AG04449 (cell line): ENCODE data around the gene NR2E3.

ENCODE experiments used
- CTCF ChIA-PET: fragments of 350-600 bp; formaldehyde crosslinking; extraction: SDS; loops from one replicate; lab custom pipeline; 2021; ENCODE audit warnings: antibody characterized with exemption; lab: Yijun Ruan, JAX
- POLR2A ChIA-PET: fragments of 400-600, 350-600 bp; formaldehyde crosslinking; extraction: SDS; loops from one replicate; lab custom pipeline; 2020; ENCODE audit warnings: antibody characterized with exemption, inconsistent platforms; lab: Yijun Ruan, JAX
- DNase-seq: peaks from one replicate; pipeline ENCODE4 v3.0.0-alpha.2; 2010; ENCODE audit warnings: low read depth, low spot score
- H3K4me3 ChIP-seq: 2 replicates; pipeline ENCODE4 v1.5.1; 2011; ENCODE audit warnings: low read depth, mild to moderate bottlenecking, control low read depth, low read length
- TF ChIP-seq, protein P1 (sequence below): IDR thresholded peaks from one replicate; pipeline ENCODE4 v1.5.1; 2011; ENCODE audit warnings: mild to moderate bottlenecking, moderate library complexity, low read length, control low read depth, inconsistent platforms; ENCODE audit not compliant: insufficient read depth; ENCODE audit errors: missing control alignments

Gene NR2E3

DNA sequence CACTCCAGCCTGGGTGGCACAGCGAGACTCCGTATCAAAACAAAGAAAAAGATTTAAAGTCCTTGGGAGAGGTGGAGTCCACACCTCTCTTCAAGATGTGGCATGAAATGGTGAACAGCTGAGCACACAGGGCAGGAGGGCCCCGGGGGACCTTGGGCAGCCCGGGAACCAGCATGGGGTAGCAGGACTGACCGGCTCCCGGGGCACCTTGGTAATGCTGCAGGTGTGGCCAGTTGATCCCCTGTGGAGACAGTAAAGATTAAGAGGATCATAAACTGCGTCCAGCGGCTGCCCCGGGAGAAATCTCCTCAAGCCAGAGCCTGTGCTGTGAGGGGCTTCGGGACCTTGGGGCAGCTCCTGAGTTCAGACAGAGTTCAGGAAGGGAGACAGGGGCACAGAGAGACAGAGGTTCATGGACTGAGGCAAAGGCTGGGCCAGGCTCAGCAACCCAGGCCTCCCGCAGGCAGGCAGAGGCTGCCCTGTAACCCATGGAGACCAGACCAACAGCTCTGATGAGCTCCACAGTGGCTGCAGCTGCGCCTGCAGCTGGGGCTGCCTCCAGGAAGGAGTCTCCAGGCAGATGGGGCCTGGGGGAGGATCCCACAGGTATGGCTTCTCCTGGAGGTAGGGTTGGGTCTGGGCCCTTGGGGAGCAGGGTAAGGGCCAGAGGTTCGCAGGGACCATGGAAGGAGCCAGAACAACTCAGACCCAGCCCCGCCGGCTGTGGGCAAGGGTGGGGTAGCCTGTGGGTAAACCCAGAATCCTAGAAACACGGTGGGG is at the start of gene NR2E3:
TSS of gene NR2E3 (plus strand) at position 299 of the 780 bp plus-strand sequence. CDS start at position 489, 190 bp downstream.
- POLR2A ChIA-PET: no interaction called here
- H3K4me3 ChIP-seq: no peak within 1 kb of the TSS
- DNase-seq: no peak
- CTCF ChIA-PET: interaction anchor here (1.3 kb wide), 1 partner anchor 346 kb away, joined by 3 read pairs; no protein-coding TSS in a partner anchor
- TF ChIP-seq, protein P1, sequence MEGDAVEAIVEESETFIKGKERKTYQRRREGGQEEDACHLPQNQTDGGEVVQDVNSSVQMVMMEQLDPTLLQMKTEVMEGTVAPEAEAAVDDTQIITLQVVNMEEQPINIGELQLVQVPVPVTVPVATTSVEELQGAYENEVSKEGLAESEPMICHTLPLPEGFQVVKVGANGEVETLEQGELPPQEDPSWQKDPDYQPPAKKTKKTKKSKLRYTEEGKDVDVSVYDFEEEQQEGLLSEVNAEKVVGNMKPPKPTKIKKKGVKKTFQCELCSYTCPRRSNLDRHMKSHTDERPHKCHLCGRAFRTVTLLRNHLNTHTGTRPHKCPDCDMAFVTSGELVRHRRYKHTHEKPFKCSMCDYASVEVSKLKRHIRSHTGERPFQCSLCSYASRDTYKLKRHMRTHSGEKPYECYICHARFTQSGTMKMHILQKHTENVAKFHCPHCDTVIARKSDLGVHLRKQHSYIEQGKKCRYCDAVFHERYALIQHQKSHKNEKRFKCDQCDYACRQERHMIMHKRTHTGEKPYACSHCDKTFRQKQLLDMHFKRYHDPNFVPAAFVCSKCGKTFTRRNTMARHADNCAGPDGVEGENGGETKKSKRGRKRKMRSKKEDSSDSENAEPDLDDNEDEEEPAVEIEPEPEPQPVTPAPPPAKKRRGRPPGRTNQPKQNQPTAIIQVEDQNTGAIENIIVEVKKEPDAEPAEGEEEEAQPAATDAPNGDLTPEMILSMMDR: no peak

DNA sequence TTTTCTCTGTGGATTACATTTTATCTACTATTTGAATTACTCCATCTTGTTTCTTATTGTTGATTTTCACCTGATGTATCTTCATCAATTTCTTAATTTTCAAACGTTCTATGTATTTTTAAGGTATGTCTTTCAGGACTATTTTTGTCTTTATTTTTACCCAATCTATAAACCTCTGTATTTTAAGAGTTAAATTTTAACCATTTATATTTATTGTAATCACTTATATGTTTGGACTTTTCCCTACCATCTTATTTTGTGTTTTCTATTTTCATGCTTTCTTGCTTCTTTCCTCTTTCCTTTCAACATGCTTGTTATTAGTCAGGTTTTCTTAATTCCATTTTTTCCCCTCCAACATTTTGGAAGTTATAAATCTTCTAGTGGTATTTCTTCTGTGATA is 49.5 kb upstream of the NR2E3 start:
- POLR2A ChIA-PET: interaction anchor here (0.7 kb wide), 1 partner anchor 9 kb away, joined by 3 read pairs; no protein-coding TSS in a partner anchor

DNA sequence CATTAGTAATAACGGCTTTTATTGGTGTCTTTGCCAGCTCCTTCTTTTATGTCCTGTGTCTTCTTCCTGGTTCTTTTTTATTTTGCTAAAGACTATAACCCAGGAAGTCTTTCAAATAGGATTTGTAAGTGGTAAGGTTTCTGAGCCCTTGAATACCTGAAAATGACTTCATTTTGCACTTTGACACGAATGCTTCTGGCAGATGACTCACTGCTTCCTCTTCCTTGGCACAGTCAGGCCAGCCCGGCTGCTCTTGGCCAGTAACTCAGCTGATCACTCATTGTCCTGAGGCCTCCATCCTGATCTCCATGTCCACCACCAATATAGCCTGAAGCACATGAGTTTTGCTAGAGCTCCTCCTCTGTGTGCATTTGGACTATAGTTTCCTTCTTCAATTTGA is 48.7 kb upstream of the NR2E3 start:
- no peak overlapping the region for H3K4me3 ChIP-seq
- no peak for DNase-seq
- ChIA-PET CTCF (interaction anchor here (1.1 to 1.5 kb wide), 4 partner anchors 9 to 39 kb away, joined by 3 to 10 read pairs (median 6); no protein-coding TSS in a partner anchor), POLR2A (interaction anchor here (0.7 kb wide), 1 partner anchor 9 kb away, joined by 3 read pairs; no protein-coding TSS in a partner anchor)
- TF ChIP-seq, protein P1: no peak

More for the DNA sequence above, 49.5 kb upstream of the NR2E3 start:
- CTCF ChIA-PET: interaction anchor here (1.1 to 1.5 kb wide), 4 partner anchors 8 to 40 kb away, joined by 3 to 10 read pairs (median 6); no protein-coding TSS in a partner anchor
- H3K4me3 ChIP-seq: no peak overlapping the region
- TF ChIP-seq, protein P1: no peak
- no peak for DNase-seq

DNA sequence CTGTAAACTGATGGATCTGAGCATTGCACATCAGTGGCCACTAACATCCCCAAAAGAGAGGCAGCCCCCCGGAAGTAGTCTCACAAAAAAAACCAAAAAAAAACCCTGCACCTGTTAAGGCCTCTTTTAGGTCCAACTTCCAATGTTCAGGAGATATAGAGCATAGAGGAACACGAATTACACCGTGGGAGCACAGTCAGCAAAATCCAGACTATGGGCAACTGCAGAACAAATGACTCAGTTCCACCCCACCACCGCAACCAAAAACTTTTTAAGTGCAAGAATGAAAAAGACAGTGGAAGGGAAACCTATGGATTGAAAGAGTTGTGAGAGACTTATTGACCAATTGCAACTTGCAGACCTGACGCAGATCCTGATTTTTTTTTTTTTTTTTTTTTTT is 42.2 kb upstream of the NR2E3 start:
- CTCF ChIA-PET: no interaction called here
- POLR2A ChIA-PET: no interaction called here
- DNase-seq: no peak
- H3K4me3 ChIP-seq: no peak overlapping the region
- TF ChIP-seq, protein P1: no peak

DNA sequence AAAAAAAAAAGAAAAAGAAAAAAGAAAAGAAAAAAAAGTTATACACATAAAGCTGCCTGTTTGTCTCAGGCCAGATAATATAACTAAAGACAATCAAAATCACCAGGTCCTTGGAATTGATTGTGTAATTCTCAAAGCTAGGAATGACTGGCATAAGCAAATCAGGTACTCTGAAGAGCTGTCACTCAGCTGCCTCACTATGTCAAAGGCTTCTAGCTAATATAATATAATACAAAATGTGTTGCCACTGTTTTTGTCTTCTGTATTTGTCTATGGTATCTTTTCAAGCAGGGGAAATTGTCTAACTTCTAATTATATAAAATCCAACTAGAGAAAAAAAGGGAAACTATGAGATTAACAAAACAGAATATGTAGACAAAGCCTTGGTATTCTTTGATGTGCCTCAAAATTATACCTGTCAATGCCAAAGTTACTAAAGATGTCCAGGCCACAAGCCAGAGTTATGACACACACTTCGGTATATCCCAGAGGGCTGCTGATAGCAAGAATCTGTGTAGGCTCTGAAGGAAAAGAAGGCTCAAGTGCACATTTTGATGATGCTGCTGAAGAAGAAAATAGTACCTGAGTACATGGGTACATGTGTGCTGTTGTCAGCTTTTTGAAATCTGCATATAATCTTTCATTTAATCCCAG is 37.0 kb upstream of the NR2E3 start:
- no peak overlapping the region for H3K4me3 ChIP-seq
- ChIA-PET CTCF (interaction anchor here (1.0 to 3.4 kb wide), 3 partner anchors 11 to 30 kb away, joined by 5 to 12 read pairs (median 12); no protein-coding TSS in a partner anchor), POLR2A (no interaction called here)
- DNase-seq: no peak
- TF ChIP-seq, protein P1: no peak
